Endothelial cell of umbilical vein (primary cell): Measurements from ENCODE around the gene CD44. TPM values are rescaled to one million over a fixed set of nuclear protein-coding genes. Genes with fewer than 3 reads are reported as not detected.

Experiments used
- BruUV-seq: library from RNA; stranded (reverse); fragments of 400-500 nt; replicated peaks from 2 replicates; lab custom pipeline; 2021; lab: Mats Ljungman, UMichigan
- CTCF ChIA-PET: fragments of 300-600, 350-600 bp; sonication (Branson Sonifier 250); formaldehyde crosslinking; loops from one replicate; lab custom pipeline; 2021; ENCODE audit warnings: antibody characterized with exemption, inconsistent platforms; lab: Charles Lee
- POLR2A ChIA-PET: fragments of 300-600, 350-600 bp; sonication (Branson Sonifier 250); formaldehyde crosslinking; loops from one replicate; lab custom pipeline; 2021; ENCODE audit warnings: antibody characterized with exemption, inconsistent platforms; lab: Charles Lee
- DNase-seq: peaks from one replicate; pipeline ENCODE4 v3.0.0-alpha.2; 2011; ENCODE audit warnings: low read depth, low spot score
- FAIRE-seq: peaks from 2 replicates; lab custom pipeline; 2011; peaks lifted over from hg19 to GRCh38; lab: Jason Lieb, UNC
- H2AFZ ChIP-seq: 2 replicates; pipeline ENCODE4 v1.6.0; 2012; ENCODE audit warnings: low read depth, low read length, control low read depth, inconsistent platforms
- H3K27ac ChIP-seq: 2 replicates; pipeline ENCODE4 v1.5.1; 2011; ENCODE audit warnings: low read depth, mild to moderate bottlenecking, control low read depth, low read length, moderate library complexity; ENCODE audit not compliant: insufficient read depth
- H3K27me3 ChIP-seq, 2 experiments: 2 replicates each; pipeline versions ENCODE4 v1.6.0 to v1.6.1; 2011; ENCODE audit warnings: low read length in 2 of 2, mixed read lengths in 1 of 2; ENCODE audit not compliant: control insufficient read depth in 2 of 2, insufficient read depth in 2 of 2
- H3K36me3 ChIP-seq, 2 experiments: 2 replicates in 1 of 2; 3 replicates in 1 of 2; pipeline ENCODE4 v1.5.1; 2011; ENCODE audit warnings: low read length in 2 of 2, mild to moderate bottlenecking in 1 of 2, moderate library complexity in 1 of 2; ENCODE audit not compliant: control insufficient read depth in 2 of 2, insufficient read depth in 2 of 2; ENCODE audit errors: extremely low read depth in 1 of 2
- H3K4me1 ChIP-seq: 3 replicates; pipeline ENCODE4 v1.5.1; 2011; ENCODE audit warnings: mild to moderate bottlenecking, low read length; ENCODE audit not compliant: control insufficient read depth, insufficient read depth; ENCODE audit errors: extremely low read depth
- H3K4me2 ChIP-seq: 2 replicates; pipeline ENCODE4 v1.6.1; 2011; ENCODE audit warnings: low read length, control low read depth, mixed read lengths; ENCODE audit not compliant: insufficient read depth
- H3K4me3 ChIP-seq, 3 experiments: fragments of 200-600 bp in 1 of 3; sonication (generic), shearing (Covaris generic) in 1 of 3; replicated peaks in 1 of 3; 2 replicates each; pipeline ENCODE4 v1.5.1; 2011 to 2016; ENCODE audit warnings: control low read depth in 3 of 3, low read length in 3 of 3, mild to moderate bottlenecking in 2 of 3, inconsistent platforms in 1 of 3, low read depth in 1 of 3, moderate library complexity in 1 of 3; ENCODE audit not compliant: insufficient read depth in 1 of 3
- H3K79me2 ChIP-seq: 2 replicates; pipeline ENCODE4 v1.6.0; 2012; ENCODE audit warnings: low read length, inconsistent platforms; ENCODE audit not compliant: control insufficient read depth, insufficient read depth
- H3K9ac ChIP-seq: replicated peaks from 2 replicates; pipeline ENCODE3; 2011; ENCODE audit warnings: low read length, control low read depth; ENCODE audit not compliant: insufficient read depth; ENCODE audit errors: extremely low read depth
- H3K9me1 ChIP-seq: replicated peaks from 3 replicates; pipeline ENCODE4 v1.6.0; 2011; ENCODE audit warnings: mild to moderate bottlenecking, low read length; ENCODE audit not compliant: control insufficient read depth, insufficient read depth; ENCODE audit errors: extremely low read depth
- H3K9me3 ChIP-seq: replicated peaks from 2 replicates; pipeline ENCODE4 v1.5.1; 2012; ENCODE audit warnings: low read length, inconsistent platforms; ENCODE audit not compliant: control insufficient read depth, insufficient read depth
- H4K20me1 ChIP-seq: replicated peaks from 2 replicates; pipeline ENCODE3; 2011; ENCODE audit warnings: mild to moderate bottlenecking, low read length; ENCODE audit not compliant: control insufficient read depth, insufficient read depth; ENCODE audit errors: extremely low read depth
- EZH2 ChIP-seq: IDR thresholded peaks from 2 replicates; pipeline ENCODE4 v1.6.1; 2012; ENCODE audit warnings: borderline replicate concordance, low read depth, mild to moderate bottlenecking, moderate library complexity, low read length, inconsistent platforms; ENCODE audit not compliant: severe bottlenecking
- FOS ChIP-seq: IDR thresholded peaks from 2 replicates; pipeline ENCODE4 v1.6.1; 2011; ENCODE audit warnings: mild to moderate bottlenecking, low read length, moderate library complexity, borderline replicate concordance; ENCODE audit not compliant: insufficient read depth
- GATA2 ChIP-seq: IDR thresholded peaks from 2 replicates; pipeline ENCODE4 v1.7.0; 2011; ENCODE audit warnings: low read depth, mild to moderate bottlenecking, moderate library complexity, mixed read lengths, low read length; ENCODE audit not compliant: insufficient read length, insufficient read depth
- JUN ChIP-seq: IDR thresholded peaks from 2 replicates; pipeline ENCODE4 v1.6.1; 2011; ENCODE audit warnings: borderline replicate concordance, low read depth; ENCODE audit not compliant: insufficient read length, insufficient read depth
- MYC ChIP-seq: IDR thresholded peaks from one replicate; pipeline ENCODE4 v1.6.1; 2011; ENCODE audit warnings: mild to moderate bottlenecking, low read depth, low read length
- POLR2A ChIP-seq: IDR thresholded peaks from 2 replicates; pipeline ENCODE4 v1.6.1; 2012; ENCODE audit warnings: low read depth, mild to moderate bottlenecking, control low read depth, low read length
- POLR2AphosphoS5 ChIP-seq: IDR thresholded peaks from 2 replicates; pipeline ENCODE4 v1.6.1; 2012; ENCODE audit warnings: low read depth, mild to moderate bottlenecking, control low read depth, low read length, moderate library complexity; ENCODE audit not compliant: insufficient read depth
- dilution Hi-C: fragments of 300-500 bp; cut with MboI; formaldehyde crosslinking; loops from one replicate; pipeline ENCODE4 v1.15.0; 2019; ENCODE audit warnings: low sequenced_read_pairs; ENCODE audit not compliant: extremely low pct_ligation_motif_present
- intact Hi-C: fragments of 100-400 bp; cut with micrococcal nuclease; formaldehyde crosslinking; loops from one replicate; pipeline ENCODE4 v1.10.0; 2022
- polyA plus RNA-seq, 4 experiments: library from polyadenylated mRNA; depleted of rRNA in 3 of 4; stranded (reverse) in 3 of 4; unstranded in 1 of 4; fragments of >200 nt; gene quantifications; 2 replicates each; pipeline versions ENCODE4 v1.2.1 to v1.2.3, GENCODE V29; 2011 to 2012; ENCODE audit warnings: missing spikeins in 1 of 4
- total RNA-seq: library from RNA; stranded (reverse); gene quantifications from 2 replicates; pipeline ENCODE4 v1.2.3, GENCODE V29; 2021
- TF ChIP-seq, protein P1 (sequence below), 2 donors: IDR thresholded peaks; 1 replicate in 1 of 2; 2 replicates in 1 of 2; pipeline ENCODE4 v1.5.1; 2011; ENCODE audit warnings: low read length in 2 of 2, mild to moderate bottlenecking in 2 of 2, moderate library complexity in 2 of 2, control low read depth in 1 of 2, inconsistent platforms in 1 of 2, low read depth in 1 of 2; ENCODE audit not compliant: insufficient read depth in 1 of 2; ENCODE audit errors: extremely low read depth in 1 of 2
- TF ChIP-seq, protein P2 (sequence below): IDR thresholded peaks from 2 replicates; pipeline ENCODE4 v1.6.1; 2011; ENCODE audit not compliant: insufficient read depth, insufficient read length

Gene CD44
- total and polyA plus RNA-seq, 2 donors (not counting 3 experiments of a cell fraction or from before 2014, with no cell fraction given) = 25.5 to 26.3 TPM

- dilution Hi-C loops = no loop called here
- H3K4me2 ChIP-seq = no peak overlapping the region
- H3K79me2 ChIP-seq = peaks cover 30% of the 10 kb centered on the region
- no peak overlapping the region for H3K9ac ChIP-seq
- ChIA-PET CTCF (interaction anchor here (1.5 kb wide), 2 partner anchors 10 to 15 kb away, joined by 3 to 4 read pairs; no protein-coding TSS in a partner anchor), POLR2A (no interaction called here)
- no TSS peak for BruUV-seq
- peaks cover 0 to 4% of the 10 kb centered on the region in 2 experiments for H3K36me3 ChIP-seq
- TF ChIP-seq POLR2AphosphoS5 = no peak
- no peak for TF ChIP-seq MYC
- TF ChIP-seq FOS = no peak
- TF ChIP-seq, protein P1, sequence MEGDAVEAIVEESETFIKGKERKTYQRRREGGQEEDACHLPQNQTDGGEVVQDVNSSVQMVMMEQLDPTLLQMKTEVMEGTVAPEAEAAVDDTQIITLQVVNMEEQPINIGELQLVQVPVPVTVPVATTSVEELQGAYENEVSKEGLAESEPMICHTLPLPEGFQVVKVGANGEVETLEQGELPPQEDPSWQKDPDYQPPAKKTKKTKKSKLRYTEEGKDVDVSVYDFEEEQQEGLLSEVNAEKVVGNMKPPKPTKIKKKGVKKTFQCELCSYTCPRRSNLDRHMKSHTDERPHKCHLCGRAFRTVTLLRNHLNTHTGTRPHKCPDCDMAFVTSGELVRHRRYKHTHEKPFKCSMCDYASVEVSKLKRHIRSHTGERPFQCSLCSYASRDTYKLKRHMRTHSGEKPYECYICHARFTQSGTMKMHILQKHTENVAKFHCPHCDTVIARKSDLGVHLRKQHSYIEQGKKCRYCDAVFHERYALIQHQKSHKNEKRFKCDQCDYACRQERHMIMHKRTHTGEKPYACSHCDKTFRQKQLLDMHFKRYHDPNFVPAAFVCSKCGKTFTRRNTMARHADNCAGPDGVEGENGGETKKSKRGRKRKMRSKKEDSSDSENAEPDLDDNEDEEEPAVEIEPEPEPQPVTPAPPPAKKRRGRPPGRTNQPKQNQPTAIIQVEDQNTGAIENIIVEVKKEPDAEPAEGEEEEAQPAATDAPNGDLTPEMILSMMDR (IDR thresholded peaks at IDR 0.05; ENCODE audit: extremely low read depth in 1 of 2, insufficient read depth in 1 of 2, low read depth in 1 of 2, low read length in 2 of 2) = no peak
- no peak for TF ChIP-seq POLR2A
- TF ChIP-seq JUN = no peak
- TF ChIP-seq GATA2 = no peak
- TF ChIP-seq EZH2 = no peak
- TF ChIP-seq, protein P2, sequence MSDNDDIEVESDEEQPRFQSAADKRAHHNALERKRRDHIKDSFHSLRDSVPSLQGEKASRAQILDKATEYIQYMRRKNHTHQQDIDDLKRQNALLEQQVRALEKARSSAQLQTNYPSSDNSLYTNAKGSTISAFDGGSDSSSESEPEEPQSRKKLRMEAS = no peak
- no peak overlapping the region for H3K4me3 ChIP-seq
- FAIRE-seq = no peak
- intact Hi-C loops = loop anchor here (2.0 kb wide), 1 partner anchor 55 kb away; the partner anchor contains the start of gene CD44
- no peaks in the 10 kb centered on the region for H3K9me1 ChIP-seq
- H3K27ac ChIP-seq = no peak overlapping the region
- no peaks in the 10 kb centered on the region for H3K27me3 ChIP-seq
- H2AFZ ChIP-seq = no peak overlapping the region
- DNase-seq = no peak
- H3K4me1 ChIP-seq = peaks cover 11% of the 10 kb centered on the region
- peaks cover 3% of the 10 kb centered on the region for H4K20me1 ChIP-seq
- H3K9me3 ChIP-seq = no peaks in the 10 kb centered on the region
Observed at GRCh38 chr11:35193767-35194166, 54.8 kb downstream of the CD44 start.
